Mesenchymal stem cell (in vitro differentiated cells and primary cell): Measurements from ENCODE around the gene USP36.
A peak's percentile ranks its signal among the peaks of the same experiment; 100 is the strongest.

Experiments used
- DNase-seq: peaks from one replicate; pipeline ENCODE4 v3.0.0-alpha.2; 2013
- H2AFZ ChIP-seq: one replicate; pipeline ENCODE4 v1.6.1; 2013; ENCODE audit warnings: low read depth, mild to moderate bottlenecking, control low read depth, inconsistent platforms, low read length, moderate library complexity
- H2AK5ac ChIP-seq: 2 replicates; pipeline ENCODE4 v1.6.1; 2013; ENCODE audit warnings: low read length, moderate library complexity, mild to moderate bottlenecking, inconsistent platforms; ENCODE audit not compliant: severe bottlenecking
- H2BK120ac ChIP-seq: one replicate; pipeline ENCODE4 v1.6.1; 2013; ENCODE audit warnings: low read depth, mild to moderate bottlenecking, inconsistent platforms, low read length, moderate library complexity
- H2BK12ac ChIP-seq, 2 experiments: one replicate each; pipeline ENCODE4 v1.6.1; 2013; ENCODE audit warnings: inconsistent platforms in 2 of 2, low read length in 2 of 2, mild to moderate bottlenecking in 2 of 2, moderate library complexity in 2 of 2, control low read depth in 1 of 2
- H2BK15ac ChIP-seq: one replicate; pipeline ENCODE4 v1.6.1; 2013; ENCODE audit warnings: mild to moderate bottlenecking, low read depth, inconsistent platforms; ENCODE audit not compliant: poor library complexity, severe bottlenecking
- H2BK5ac ChIP-seq: 2 replicates; pipeline ENCODE4 v1.6.1; 2013; ENCODE audit warnings: low read depth, mild to moderate bottlenecking, low read length, control low read depth, inconsistent platforms; ENCODE audit not compliant: poor library complexity, severe bottlenecking
- H3K14ac ChIP-seq, 2 experiments: one replicate each; pipeline ENCODE4 v1.6.1; 2013; ENCODE audit warnings: inconsistent platforms in 2 of 2, low read length in 2 of 2, control low read depth in 1 of 2, mild to moderate bottlenecking in 1 of 2, moderate library complexity in 1 of 2
- H3K18ac ChIP-seq, 2 experiments: one replicate each; pipeline ENCODE4 v1.6.1; 2013; ENCODE audit warnings: inconsistent platforms in 2 of 2, low read length in 2 of 2, control low read depth in 1 of 2, low read depth in 1 of 2, mild to moderate bottlenecking in 1 of 2
- H3K23ac ChIP-seq, 2 experiments: one replicate each; pipeline ENCODE4 v1.6.1; 2013; ENCODE audit warnings: inconsistent platforms in 2 of 2, low read length in 2 of 2, mild to moderate bottlenecking in 2 of 2, moderate library complexity in 2 of 2, control low read depth in 1 of 2
- H3K27ac ChIP-seq: 2 replicates; pipeline ENCODE4 v1.5.1; 2013; ENCODE audit warnings: mild to moderate bottlenecking, moderate library complexity, low read length, control low read depth, inconsistent platforms; ENCODE audit not compliant: poor library complexity, severe bottlenecking
- H3K27me3 ChIP-seq, 2 experiments: 2 replicates each; pipeline versions ENCODE4 v1.6.1 to v1.7.0; 2013; ENCODE audit warnings: low read length in 2 of 2, mild to moderate bottlenecking in 2 of 2, moderate library complexity in 2 of 2, control low read depth in 1 of 2, inconsistent platforms in 1 of 2; ENCODE audit not compliant: control insufficient read depth in 1 of 2, insufficient read depth in 1 of 2
- H3K36me3 ChIP-seq, 2 experiments: 2 replicates each; pipeline versions ENCODE4 v1.6.1 to v1.7.0; 2013; ENCODE audit warnings: low read length in 2 of 2, control low read depth in 1 of 2, inconsistent platforms in 1 of 2, low read depth in 1 of 2, mild to moderate bottlenecking in 1 of 2; ENCODE audit not compliant: insufficient read depth in 2 of 2, control insufficient read depth in 1 of 2
- H3K4ac ChIP-seq, 2 experiments: one replicate each; pipeline ENCODE4 v1.6.1; 2013; ENCODE audit warnings: inconsistent platforms in 2 of 2, low read length in 2 of 2, mild to moderate bottlenecking in 2 of 2, moderate library complexity in 2 of 2, control low read depth in 1 of 2, low read depth in 1 of 2
- H3K4me1 ChIP-seq: 2 replicates; pipeline ENCODE4 v1.6.1; 2013; ENCODE audit warnings: low read depth, low read length, control low read depth; ENCODE audit not compliant: control insufficient read depth, insufficient read depth
- H3K4me2 ChIP-seq: 2 replicates; pipeline ENCODE4 v1.6.1; 2013; ENCODE audit warnings: low read length, mild to moderate bottlenecking, inconsistent platforms; ENCODE audit not compliant: poor library complexity, severe bottlenecking
- H3K4me3 ChIP-seq, 2 experiments: 2 replicates each; pipeline versions ENCODE4 v1.5.1 to v1.7.0; 2013; ENCODE audit warnings: low read length in 2 of 2, mild to moderate bottlenecking in 2 of 2, control low read depth in 1 of 2, low read depth in 1 of 2; ENCODE audit not compliant: insufficient read depth in 1 of 2
- H3K79me1 ChIP-seq: replicated peaks from 2 replicates; pipeline ENCODE4 v1.6.1; 2013; ENCODE audit warnings: mild to moderate bottlenecking, control low read depth, low read length, inconsistent platforms; ENCODE audit not compliant: poor library complexity, severe bottlenecking
- H3K9ac ChIP-seq: 2 replicates; pipeline ENCODE4 v1.7.0; 2013; ENCODE audit warnings: mild to moderate bottlenecking, low read length, moderate library complexity
- H3K9me3 ChIP-seq: 2 replicates; pipeline ENCODE4 v1.7.0; 2013; ENCODE audit warnings: mild to moderate bottlenecking, low read length; ENCODE audit not compliant: control insufficient read depth
- H4K8ac ChIP-seq: one replicate; pipeline ENCODE4 v1.6.1; 2013; ENCODE audit warnings: inconsistent platforms, mild to moderate bottlenecking, low read length, moderate library complexity
- H4K91ac ChIP-seq: one replicate; pipeline ENCODE4 v1.6.1; 2013; ENCODE audit warnings: mild to moderate bottlenecking, low read length, inconsistent platforms
- WGBS: methylation state at CpG from one replicate; pipeline ENCODE4 v1.1.7; 2013; ENCODE audit warnings: mixed read lengths; 5-methylcytosine and 5-hydroxymethylcytosine counted together

USP36 gene

DNA sequence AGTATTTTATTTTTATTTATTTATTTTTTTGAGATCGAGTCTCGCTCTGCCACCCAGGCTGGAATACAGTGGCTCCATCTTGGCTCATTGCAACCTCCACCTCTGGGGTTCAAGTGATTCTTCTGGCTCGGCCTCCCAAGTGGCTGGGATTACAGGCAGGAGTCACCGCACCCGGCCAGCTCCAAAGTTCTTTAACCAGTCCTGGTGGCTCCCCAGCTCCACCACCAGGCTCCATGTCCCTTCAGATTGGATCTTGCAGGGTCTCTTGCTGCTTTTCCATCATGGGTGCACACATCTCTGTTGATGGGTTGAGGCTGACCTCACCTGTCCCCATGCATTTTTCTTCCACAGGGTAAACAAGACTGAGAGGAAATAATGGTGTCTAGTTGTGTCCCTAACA, 8.4 kb upstream of the USP36 start:
- H4K91ac ChIP-seq: no peak overlapping the region
- H3K36me3 ChIP-seq: peaks cover 13 to 33% of the 10 kb centered on the region in 2 experiments
- H3K4ac ChIP-seq: no peak overlapping the region
- no peak overlapping the region for H2AK5ac ChIP-seq
- H3K27ac ChIP-seq: no peak overlapping the region
- H4K8ac ChIP-seq: no peak overlapping the region
- no peak overlapping the region for H3K4me3 ChIP-seq
- 96% methylated on average over 5 of the region's 5 CpGs for WGBS
- no peak overlapping the region for H3K23ac ChIP-seq
- H2AFZ ChIP-seq: no peak overlapping the region
- no peak overlapping the region for H2BK15ac ChIP-seq
- DNase-seq: no peak
- no peaks in the 10 kb centered on the region for H3K9me3 ChIP-seq
- H3K18ac ChIP-seq: no peak overlapping the region
- no peak overlapping the region for H3K4me2 ChIP-seq
- no peak overlapping the region for H2BK12ac ChIP-seq
- no peaks in the 10 kb centered on the region for H3K79me1 ChIP-seq
- H3K14ac ChIP-seq: no peak overlapping the region
- no peak overlapping the region for H2BK5ac ChIP-seq
- no peaks in the 10 kb centered on the region for H3K27me3 ChIP-seq
- H3K4me1 ChIP-seq: peaks cover 3% of the 10 kb centered on the region
- H3K9ac ChIP-seq: no peak overlapping the region
- no peak overlapping the region for H2BK120ac ChIP-seq

DNA sequence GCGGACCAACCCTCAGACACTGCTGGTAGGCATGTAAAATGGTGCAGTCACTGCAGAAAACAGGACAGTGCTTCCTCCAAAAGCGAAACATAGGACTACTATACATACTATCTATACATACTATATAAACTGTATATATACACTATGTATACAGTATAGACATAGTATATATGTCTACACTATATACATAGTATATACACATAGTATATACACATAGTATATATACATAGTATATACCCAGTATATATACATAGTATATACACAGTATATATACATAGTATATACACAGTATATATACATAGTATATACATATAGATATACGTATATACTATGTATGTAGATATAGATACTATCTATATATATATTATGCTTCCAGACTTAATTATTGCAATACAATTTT, 6.4 kb upstream of the USP36 start:
- H3K79me1 ChIP-seq: no peaks in the 10 kb centered on the region
- no peak overlapping the region for H2BK5ac ChIP-seq
- no peak overlapping the region for H3K4ac ChIP-seq
- 100% methylated on average over 1 of the region's 3 CpGs for WGBS
- H3K14ac ChIP-seq: no peak overlapping the region
- DNase-seq: no peak
- no peak overlapping the region for H2BK15ac ChIP-seq
- no peak overlapping the region for H4K91ac ChIP-seq
- no peak overlapping the region for H2AK5ac ChIP-seq
- no peaks in the 10 kb centered on the region for H3K27me3 ChIP-seq
- no peak overlapping the region for H3K4me2 ChIP-seq
- no peak overlapping the region for H2AFZ ChIP-seq
- H3K9ac ChIP-seq: no peak overlapping the region
- H3K4me1 ChIP-seq: peaks cover 3% of the 10 kb centered on the region
- H3K36me3 ChIP-seq: peaks cover 3 to 13% of the 10 kb centered on the region in 2 experiments
- no peak overlapping the region for H2BK120ac ChIP-seq
- no peaks in the 10 kb centered on the region for H3K9me3 ChIP-seq
- no peak overlapping the region for H4K8ac ChIP-seq
- H2BK12ac ChIP-seq: no peak overlapping the region
- H3K18ac ChIP-seq: no peak overlapping the region
- H3K23ac ChIP-seq: no peak overlapping the region
- H3K4me3 ChIP-seq: no peak overlapping the region
- H3K27ac ChIP-seq: no peak overlapping the region

- H3K9ac ChIP-seq: no peak overlapping the region
- no peak overlapping the region for H4K91ac ChIP-seq
- peak; percentile 30 for DNase-seq
- no peak overlapping the region for H2AFZ ChIP-seq
- no peak overlapping the region for H2BK5ac ChIP-seq
- H2BK15ac ChIP-seq: no peak overlapping the region
- H3K14ac ChIP-seq: no peak overlapping the region
- H3K4me1 ChIP-seq: peaks cover 5% of the 10 kb centered on the region
- H2BK120ac ChIP-seq: no peak overlapping the region
- no peak overlapping the region for H4K8ac ChIP-seq
- H3K4ac ChIP-seq: no peak overlapping the region
- no peak overlapping the region for H3K27ac ChIP-seq
- no peak overlapping the region for H2BK12ac ChIP-seq
- no peaks in the 10 kb centered on the region for H3K36me3 ChIP-seq
- no peak overlapping the region for H3K4me2 ChIP-seq
- no peaks in the 10 kb centered on the region for H3K27me3 ChIP-seq
- H3K23ac ChIP-seq: no peak overlapping the region
- no peak overlapping the region for H3K4me3 ChIP-seq
- H3K79me1 ChIP-seq: no peaks in the 10 kb centered on the region
- no peak overlapping the region for H3K18ac ChIP-seq
- no peaks in the 10 kb centered on the region for H3K9me3 ChIP-seq
- no peak overlapping the region for H2AK5ac ChIP-seq
- WGBS: 80% methylated on average over 9 of the region's 9 CpGs
These were observed 3.8 kb upstream of the USP36 start for GRCh38 chr17:78844301-78845005.

- Histone ChIP-seq H4K91ac (no peak overlapping the region), H3K4me3 (no peak overlapping the region), H3K27ac (no peak overlapping the region), H3K9me3 (no peaks in the 10 kb centered on the region), H2AK5ac (peak overlapping the region; percentile 28), H3K9ac (no peak overlapping the region), H4K8ac (no peak overlapping the region), H3K4me1 (peaks cover 10% of the 10 kb centered on the region), H2BK15ac (no peak overlapping the region), H3K4me2 (no peak overlapping the region), H3K79me1 (no peaks in the 10 kb centered on the region), H2BK5ac (no peak overlapping the region), H3K36me3 (peaks cover 0 to 4% of the 10 kb centered on the region in 2 experiments), H2AFZ (no peak overlapping the region), H3K27me3 (no peaks in the 10 kb centered on the region), H2BK12ac (peak overlapping the region in 1 of 2 experiments; percentile 45), H2BK120ac (no peak overlapping the region), H3K14ac (no peak overlapping the region), H3K4ac (no peak overlapping the region), H3K18ac (no peak overlapping the region), H3K23ac (no peak overlapping the region)
- peak; percentile 37 for DNase-seq
- WGBS: 79% methylated on average over 10 of the region's 10 CpGs
These were observed 2.4 kb upstream of the USP36 start for GRCh38 chr17:78842881-78843565.
